B cell (primary cell): ENCODE data around the gene GNA12.

Experiments
- CTCF ChIP-seq: fragments of 200-600 bp; IDR thresholded peaks from one replicate; pipeline ENCODE4 v1.8.0; 2022; ENCODE audit warnings: antibody characterized with exemption, mild to moderate bottlenecking
- EZH2 ChIP-seq: IDR thresholded peaks from 2 replicates; pipeline ENCODE4 v1.6.1; 2012; ENCODE audit warnings: borderline replicate concordance, low read depth, mild to moderate bottlenecking, moderate library complexity, low read length; ENCODE audit not compliant: insufficient read depth, poor library complexity, severe bottlenecking

DNA sequence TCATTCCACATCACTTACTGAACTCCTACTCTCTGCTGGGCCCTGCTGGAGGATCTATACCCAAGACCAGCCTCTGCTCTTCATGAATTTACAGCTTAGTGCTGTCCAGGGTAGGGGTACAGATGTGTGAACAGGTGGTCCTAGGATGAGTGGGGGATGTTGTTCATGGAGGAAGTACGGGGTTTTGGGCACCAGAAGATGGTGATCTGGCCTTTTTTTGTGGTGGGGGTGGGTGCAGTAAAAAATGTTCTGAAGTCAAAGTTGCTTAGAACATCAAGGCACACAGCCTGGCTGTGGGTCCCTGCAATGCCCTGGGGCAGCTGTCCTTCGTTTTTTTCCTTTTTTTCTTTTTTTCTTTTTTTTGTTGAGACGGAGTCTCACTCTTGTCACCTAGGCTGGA lies 34.2 kb upstream of the GNA12 start:
- no peak for TF ChIP-seq CTCF
- no peak for TF ChIP-seq EZH2
